Neural crest cell (in vitro differentiated cells): ENCODE results near the gene CLEC11A. TPM values are rescaled to one million over a fixed set of nuclear protein-coding genes. Genes with fewer than 3 reads are reported as not detected.

ENCODE experiments used
- DNase-seq: peaks from one replicate; pipeline ENCODE4 v3.0.0; 2021; ENCODE audit warnings: low read depth, mixed read lengths, low spot score
- H3K27ac Mint-ChIP-seq: one replicate; pipeline ENCODE4 v1.8.0; 2021; ENCODE audit warnings: mild to moderate bottlenecking, mixed read lengths; ENCODE audit not compliant: unreplicated experiment
- H3K27me3 Mint-ChIP-seq: 2 replicates; pipeline ENCODE4 v1.8.0; 2021; ENCODE audit warnings: low read depth, mild to moderate bottlenecking, mixed read lengths
- H3K36me3 Mint-ChIP-seq: 2 replicates; pipeline ENCODE4 v1.8.0; 2021; ENCODE audit warnings: low read depth, mild to moderate bottlenecking, mixed read lengths
- H3K4me1 Mint-ChIP-seq: 2 replicates; pipeline ENCODE4 v1.8.0; 2021; ENCODE audit warnings: mixed read lengths
- H3K4me3 Mint-ChIP-seq: one replicate; pipeline ENCODE4 v1.8.0; 2021; ENCODE audit warnings: mild to moderate bottlenecking, mixed read lengths
- H3K9me3 Mint-ChIP-seq: 2 replicates; pipeline ENCODE4 v1.8.0; 2021; ENCODE audit warnings: mixed read lengths
- CTCF ChIP-seq: fragments of 200-600 bp; sonication (generic); conservative IDR thresholded peaks from 2 replicates; pipeline ENCODE4 v1.5.0; 2021; ENCODE audit warnings: antibody characterized with exemption, mild to moderate bottlenecking
- total RNA-seq: library from RNA; stranded (reverse); gene quantifications from 2 replicates; pipeline ENCODE4 v1.2.1, GENCODE V29; 2021

Gene CLEC11A
- total RNA-seq, 1 donor from 2014 or later: 7.9 TPM

- Mint-ChIP-seq H3K27me3 (peaks cover 64% of the 10 kb centered on the region), H3K27ac (no peak overlapping the region)
Measured at GRCh38 chr19:50702871-50703829, 20.0 kb upstream of the CLEC11A start.

GRCh38 chr19:50703915-50704796 lies 19.0 kb upstream of the CLEC11A start:
- DNase-seq: no peak
- Mint-ChIP-seq H3K4me3 (peak overlapping the region; percentile 31), H3K27me3 (peaks cover 54% of the 10 kb centered on the region), H3K27ac (no peak overlapping the region), H3K36me3 (no peaks in the 10 kb centered on the region), H3K9me3 (no peaks in the 10 kb centered on the region), H3K4me1 (peaks cover 8% of the 10 kb centered on the region)
- peak; percentile 35 for TF ChIP-seq CTCF

More at GRCh38 chr19:50702871-50703829, 20.0 kb upstream of the CLEC11A start:
- Mint-ChIP-seq H3K36me3 (no peaks in the 10 kb centered on the region), H3K4me1 (peaks cover 8% of the 10 kb centered on the region), H3K9me3 (no peaks in the 10 kb centered on the region), H3K4me3 (no peak overlapping the region)
- no peak for TF ChIP-seq CTCF
- no peak for DNase-seq

- H3K4me3 Mint-ChIP-seq: no peak overlapping the region
- peak; percentile 39 for DNase-seq
- H3K27me3 Mint-ChIP-seq: peaks cover 42% of the 10 kb centered on the region
Measured at GRCh38 chr19:50705422-50706019, 17.6 kb upstream of the CLEC11A start.

GRCh38 chr19:50706387-50706786 lies 16.8 kb upstream of the CLEC11A start:
- no peak for DNase-seq
- Mint-ChIP-seq H3K9me3 (no peaks in the 10 kb centered on the region), H3K4me1 (peaks cover 8% of the 10 kb centered on the region), H3K27me3 (peaks cover 39% of the 10 kb centered on the region), H3K36me3 (no peaks in the 10 kb centered on the region), H3K27ac (no peak overlapping the region), H3K4me3 (no peak overlapping the region)
- no peak for TF ChIP-seq CTCF

More at GRCh38 chr19:50705422-50706019, 17.6 kb upstream of the CLEC11A start:
- TF ChIP-seq CTCF: peak; percentile 70
- Mint-ChIP-seq H3K36me3 (no peaks in the 10 kb centered on the region), H3K27ac (no peak overlapping the region), H3K4me1 (peaks cover 8% of the 10 kb centered on the region), H3K9me3 (no peaks in the 10 kb centered on the region)
